GM21360 (cell line): ENCODE measurements around the gene TGFBR3.

ENCODE experiments used
- ATAC-seq: cut with Tn5 transposase; IDR thresholded peaks from one replicate; pipeline ENCODE4 v1.9.1; 2021; ENCODE audit warnings: mild to moderate bottlenecking, moderate library complexity; ENCODE audit not compliant: unreplicated experiment

TGFBR3 gene

GRCh38 chr1:91718368-91718767 is 167.6 kb downstream of the TGFBR3 start:
- no peak for ATAC-seq

GRCh38 chr1:91717839-91718238 is 168.1 kb downstream of the TGFBR3 start:
- no peak for ATAC-seq

- ATAC-seq, result no peak
Observed at GRCh38 chr1:91716339-91716738, 169.6 kb downstream of the TGFBR3 start.

GRCh38 chr1:91715416-91716000 is 170.4 kb downstream of the TGFBR3 start:
- ATAC-seq, result no peak

GRCh38 chr1:91714867-91715381 is 171.0 kb downstream of the TGFBR3 start:
- ATAC-seq, result no peak

GRCh38 chr1:91712981-91713841 is 172.7 kb downstream of the TGFBR3 start:
- peak; percentile 81 for ATAC-seq

GRCh38 chr1:91712393-91712792 is 173.6 kb downstream of the TGFBR3 start:
- no peak for ATAC-seq

GRCh38 chr1:91711504-91712247 is 174.3 kb downstream of the TGFBR3 start:
- ATAC-seq, result no peak

GRCh38 chr1:91710261-91710660 is 175.7 kb downstream of the TGFBR3 start:
- no peak for ATAC-seq

GRCh38 chr1:91708691-91709090 is 177.3 kb downstream of the TGFBR3 start:
- no peak for ATAC-seq

GRCh38 chr1:91707890-91708218 is 178.1 kb downstream of the TGFBR3 start:
- ATAC-seq, result no peak

- no peak for ATAC-seq
Observed at GRCh38 chr1:91707114-91707889, 178.6 kb downstream of the TGFBR3 start.

GRCh38 chr1:91706140-91706957 is 179.6 kb downstream of the TGFBR3 start:
- no peak for ATAC-seq

- no peak for ATAC-seq
Observed at GRCh38 chr1:91704746-91705145, 181.2 kb downstream of the TGFBR3 start.

GRCh38 chr1:91703095-91703494 is 182.9 kb downstream of the TGFBR3 start:
- no peak for ATAC-seq

GRCh38 chr1:91701472-91701869 is 184.5 kb downstream of the TGFBR3 start:
- no peak for ATAC-seq

- no peak for ATAC-seq
Observed at GRCh38 chr1:91700771-91701471, 185.0 kb downstream of the TGFBR3 start.

- no peak for ATAC-seq
Observed at GRCh38 chr1:91700332-91700731, 185.6 kb downstream of the TGFBR3 start.

GRCh38 chr1:91699339-91699974 is 186.5 kb downstream of the TGFBR3 start:
- ATAC-seq, result no peak
